GM23338 (cell line): ENCODE results near the gene TGFBR1. TPM values are rescaled to one million over a fixed set of nuclear protein-coding genes. Genes with fewer than 3 reads are reported as not detected.

Experiments
- ATAC-seq: fragments of 200-7000 bp; cut with Tn5 transposase; 3 replicates; pipeline ENCODE4 v1.9.1; 2020
- DNase-seq: peaks from one replicate; pipeline ENCODE4 v3.0.0-alpha.2; 2015; ENCODE audit warnings: low spot score
- H2AFZ ChIP-seq: fragments of 200-600 bp; sonication (generic); 2 replicates; pipeline ENCODE4 v1.8.0; 2016; ENCODE audit warnings: antibody characterized with exemption, mild to moderate bottlenecking, moderate library complexity
- H3F3A ChIP-seq: fragments of 200-600 bp; sonication (generic); replicated peaks from 2 replicates; pipeline ENCODE4 v1.8.0; 2017; ENCODE audit warnings: antibody characterized with exemption, mixed run types, low read depth
- H3K27ac ChIP-seq: fragments of 200-600 bp; sonication (generic); 2 replicates; pipeline ENCODE4 v1.6.1; 2016; ENCODE audit warnings: low read depth
- H3K27me3 ChIP-seq: fragments of 200-600 bp; sonication (generic); 2 replicates; pipeline ENCODE4 v1.8.0; 2016; ENCODE audit warnings: mild to moderate bottlenecking, mixed run types, moderate library complexity; ENCODE audit not compliant: insufficient read depth
- H3K36me3 ChIP-seq: fragments of 200-600 bp; sonication (generic); 2 replicates; pipeline ENCODE4 v1.8.0; 2016; ENCODE audit warnings: mild to moderate bottlenecking; ENCODE audit not compliant: insufficient read depth
- H3K4me1 ChIP-seq: fragments of 200-600 bp; sonication (generic); 2 replicates; pipeline ENCODE4 v1.8.0; 2016; ENCODE audit warnings: mild to moderate bottlenecking, moderate library complexity; ENCODE audit not compliant: insufficient read depth
- H3K4me2 ChIP-seq: fragments of 200-600 bp; sonication (generic); 2 replicates; pipeline ENCODE4 v1.7.1; 2017; ENCODE audit warnings: mixed run types
- H3K4me3 ChIP-seq: fragments of 200-600 bp; sonication (generic); 2 replicates; pipeline ENCODE4 v1.6.1; 2016; ENCODE audit warnings: mixed run types
- H3K79me2 ChIP-seq: fragments of 200-600 bp; sonication (generic); replicated peaks from 2 replicates; pipeline ENCODE4 v1.8.0; 2017; ENCODE audit warnings: mild to moderate bottlenecking; ENCODE audit not compliant: insufficient read depth
- H3K9me2 ChIP-seq: fragments of 200-600 bp; sonication (generic); 2 replicates; pipeline ENCODE4 v1.8.0; 2017; ENCODE audit not compliant: insufficient read depth
- H4K20me1 ChIP-seq: fragments of 200-600 bp; sonication (generic); replicated peaks from 2 replicates; pipeline ENCODE4 v1.8.0; 2017; ENCODE audit warnings: mild to moderate bottlenecking; ENCODE audit not compliant: insufficient read depth
- H3K27ac Mint-ChIP-seq: 2 replicates; pipeline ENCODE4 v1.8.0; 2020; ENCODE audit warnings: inconsistent platforms, mild to moderate bottlenecking, moderate library complexity, mixed read lengths
- H3K27me3 Mint-ChIP-seq: 3 replicates; pipeline ENCODE4 v1.8.0; 2022; ENCODE audit warnings: low read depth, mild to moderate bottlenecking, moderate library complexity, mixed read lengths, inconsistent platforms; ENCODE audit not compliant: insufficient read depth, poor library complexity
- H3K36me3 Mint-ChIP-seq: 3 replicates; pipeline ENCODE4 v1.8.0; 2021; ENCODE audit warnings: low read depth, mild to moderate bottlenecking, inconsistent platforms, moderate library complexity, mixed read lengths
- H3K4me1 Mint-ChIP-seq: 3 replicates; pipeline ENCODE4 v1.8.0; 2020; ENCODE audit warnings: mild to moderate bottlenecking, inconsistent platforms, mixed read lengths
- H3K4me3 Mint-ChIP-seq: 3 replicates; pipeline ENCODE4 v1.8.0; 2021; ENCODE audit warnings: moderate library complexity, mild to moderate bottlenecking, inconsistent platforms, mixed read lengths
- H3K9me3 Mint-ChIP-seq: 3 replicates; pipeline ENCODE4 v1.8.0; 2020; ENCODE audit warnings: moderate library complexity, mild to moderate bottlenecking, inconsistent platforms, mixed read lengths
- CREB1 ChIP-seq: fragments of 250-450 bp; sonication (Bioruptor Pico); IDR thresholded peaks from 2 replicates; pipeline ENCODE4 v1.5.0; 2020; ENCODE audit warnings: low read depth, mild to moderate bottlenecking, moderate library complexity
- CTCF ChIP-seq, 2 experiments: fragments of 200-600 bp in 1 of 2; sonication (generic) in 1 of 2; conservative IDR thresholded peaks; 2 replicates each; pipeline versions ENCODE4 v1.5.1 to v1.6.1; 2016 to 2017; ENCODE audit warnings: antibody characterized with exemption in 2 of 2, low read depth in 2 of 2, mild to moderate bottlenecking in 2 of 2, moderate library complexity in 1 of 2
- ETS1 ChIP-seq: IDR thresholded peaks from 2 replicates; pipeline ENCODE4 v1.6.1; 2016; ENCODE audit warnings: antibody characterized with exemption
- ZNF114 ChIP-seq: fragments of 250-450 bp; sonication (Bioruptor Pico); IDR thresholded peaks from 2 replicates; pipeline ENCODE4 v1.5.0; 2020; ENCODE audit warnings: mild to moderate bottlenecking, moderate library complexity
- ZNF462 ChIP-seq: fragments of 250-450 bp; sonication (Bioruptor Pico); IDR thresholded peaks from 2 replicates; pipeline ENCODE4 v1.5.0; 2020; ENCODE audit warnings: mild to moderate bottlenecking, moderate library complexity
- polyA plus RNA-seq: library from polyadenylated mRNA; unstranded; fragments of >200 nt; fragmentation: Nextera tagmentation; extraction: Ambion mirVana; gene quantifications from 2 replicates; pipeline ENCODE4 v1.2.1, GENCODE V29; 2016
- total RNA-seq: library from RNA; depleted of rRNA; stranded (reverse); fragments of >200 nt; shearing (Covaris generic); gene quantifications from 2 replicates; pipeline ENCODE4 v1.2.3, GENCODE V29; 2014

Gene TGFBR1
- total and polyA plus RNA-seq, 2 experiments from 2014 or later, result 9.3 to 40.2 TPM

DNA sequence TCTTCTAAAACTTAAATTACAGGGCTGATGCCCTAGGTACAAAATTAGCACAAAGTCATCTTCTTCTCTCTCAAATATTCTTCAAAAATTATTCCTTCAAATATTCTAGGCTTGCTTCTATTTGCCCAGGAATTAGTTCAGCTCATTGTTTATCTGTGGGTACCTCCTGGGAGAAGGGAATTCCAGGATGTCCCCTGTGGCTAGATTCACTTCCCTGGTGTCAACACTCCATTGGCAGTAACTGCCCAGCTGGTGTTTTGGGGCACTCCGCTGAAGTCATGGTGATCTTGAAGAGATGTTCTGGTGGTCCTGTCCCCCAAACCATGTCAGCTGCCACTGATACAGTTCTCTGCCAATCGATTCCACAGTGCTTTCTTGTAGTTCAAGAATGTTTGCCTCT lies 26.2 kb upstream of the TGFBR1 start:
- Mint-ChIP-seq H3K36me3 (no peaks in the 10 kb centered on the region), H3K4me1 (peaks cover 6% of the 10 kb centered on the region; the same call in 2 of the 3 replicates), H3K4me3 (no peak overlapping the region), H3K9me3 (peaks cover 6% of the 10 kb centered on the region; the same call in 2 of the 3 replicates), H3K27me3 (peaks cover 4% of the 10 kb centered on the region), H3K27ac (no peak overlapping the region)
- no peaks in the 10 kb centered on the region for H3K36me3 ChIP-seq
- H3K9me2 ChIP-seq, result peaks cover 7% of the 10 kb centered on the region; the same call in 1 of the 2 replicates
- no peak overlapping the region for H3K4me3 ChIP-seq
- H3F3A ChIP-seq, result no peaks in the 10 kb centered on the region
- H3K4me2 ChIP-seq, result no peak overlapping the region
- no peaks in the 10 kb centered on the region for H3K4me1 ChIP-seq
- DNase-seq, result no peak
- TF ChIP-seq CTCF (conservative IDR thresholded peaks at IDR 0.05; ENCODE audit: low read depth in 2 of 2) (no peak), ZNF462 (CRISPR knock-in tag) (0 out of 2 replicates have a peak, but pooled peaks have one; percentile 9)
- no peaks in the 10 kb centered on the region for H3K79me2 ChIP-seq
- no peak for ATAC-seq
- H3K27ac ChIP-seq, result no peak overlapping the region
- H3K27me3 ChIP-seq, result no peaks in the 10 kb centered on the region
- H2AFZ ChIP-seq, result no peak overlapping the region
- H4K20me1 ChIP-seq, result no peaks in the 10 kb centered on the region

DNA sequence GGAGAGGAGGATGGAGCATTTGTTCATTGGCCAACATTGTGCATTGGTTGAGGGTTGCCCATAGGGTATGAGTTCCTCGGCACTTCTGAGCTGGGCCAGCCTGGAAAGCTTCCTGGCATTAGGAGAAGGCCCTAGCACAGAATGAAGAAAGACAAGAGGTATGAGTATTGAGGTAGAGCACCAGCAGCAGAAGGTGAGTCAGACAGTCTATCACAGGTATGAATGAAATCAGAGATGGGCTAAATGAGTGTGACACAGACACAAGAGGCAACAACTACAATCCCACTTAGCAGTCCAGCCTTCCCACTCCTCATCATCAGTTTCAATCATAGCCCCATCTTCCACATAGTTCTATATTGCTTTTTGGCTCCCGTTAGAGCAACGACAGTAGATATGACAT lies 25.4 kb upstream of the TGFBR1 start:
- Histone ChIP-seq H3K4me3 (no peak overlapping the region), H3K36me3 (no peaks in the 10 kb centered on the region), H2AFZ (0 out of 2 replicates have a peak overlapping the region, but pooled peaks have one; percentile 52), H3K4me1 (no peaks in the 10 kb centered on the region), H3K79me2 (no peaks in the 10 kb centered on the region), H4K20me1 (no peaks in the 10 kb centered on the region), H3K4me2 (no peak overlapping the region), H3K27me3 (no peaks in the 10 kb centered on the region), H3F3A (no peaks in the 10 kb centered on the region), H3K27ac (no peak overlapping the region), H3K9me2 (peaks cover 7% of the 10 kb centered on the region; the same call in 1 of the 2 replicates)
- Mint-ChIP-seq H3K36me3 (no peaks in the 10 kb centered on the region), H3K4me3 (no peak overlapping the region), H3K9me3 (peaks cover 6% of the 10 kb centered on the region; the same call in 2 of the 3 replicates), H3K27ac (no peak overlapping the region), H3K4me1 (peaks cover 6% of the 10 kb centered on the region; the same call in 2 of the 3 replicates), H3K27me3 (peaks cover 4% of the 10 kb centered on the region)
- DNase-seq (no peak), ATAC-seq (no peak)
- TF ChIP-seq ETS1 (no peak), ZNF114 (CRISPR knock-in tag) (no peak), CREB1 (CRISPR knock-in tag) (no peak)
